Neural cell (in vitro differentiated cells): Measurements from ENCODE around the gene CCNA2.

ENCODE experiments used
- EZH2 ChIP-seq: fragments of 200-600, 300-800 bp; shearing (Covaris generic), sonication (generic); IDR thresholded peaks from 2 replicates; pipeline ENCODE4 v1.6.1; 2014; ENCODE audit warnings: antibody characterized with exemption, low read length, borderline replicate concordance, mild to moderate bottlenecking; ENCODE audit not compliant: insufficient read depth, poor library complexity, severe bottlenecking
- MXI1 ChIP-seq: fragments of 450-650 bp; conservative IDR thresholded peaks from 2 replicates; pipeline ENCODE4 v1.6.1; 2014; ENCODE audit warnings: antibody characterized with exemption, mild to moderate bottlenecking; ENCODE audit not compliant: poor library complexity, severe bottlenecking
- TAF1 ChIP-seq: IDR thresholded peaks from 2 replicates; pipeline ENCODE4 v1.6.1; 2012; ENCODE audit warnings: low read depth
- TF ChIP-seq, protein P1 (sequence below): IDR thresholded peaks from 2 replicates; pipeline ENCODE4 v1.6.1; 2012; ENCODE audit warnings: borderline replicate concordance
- TF ChIP-seq, protein P2 (sequence below): fragments of 450-650 bp; IDR thresholded peaks from 2 replicates; pipeline ENCODE4 v1.5.1; 2014; ENCODE audit warnings: antibody characterized with exemption, mild to moderate bottlenecking, moderate library complexity; ENCODE audit not compliant: poor library complexity, severe bottlenecking

DNA sequence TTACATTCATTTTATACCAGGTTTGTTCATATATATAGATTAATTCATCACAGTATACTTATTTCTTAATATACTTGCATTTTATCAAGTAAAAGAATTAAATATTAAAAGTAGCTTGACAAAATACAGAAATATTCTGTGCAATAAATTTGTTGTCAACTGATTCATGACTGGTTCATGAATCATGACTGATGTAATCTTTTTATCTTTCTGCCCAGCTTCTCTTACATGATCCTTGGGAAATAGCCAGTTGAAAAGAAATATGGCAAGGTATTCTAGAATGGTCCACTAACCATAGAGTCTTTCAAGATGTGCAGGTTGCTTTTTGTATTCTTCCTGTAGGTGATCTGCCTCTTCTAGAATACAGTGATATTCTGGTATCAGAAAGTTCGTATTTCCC lies 4.2 kb upstream of the CCNA2 start:
- TF ChIP-seq EZH2 (no peak), MXI1 (no peak), TAF1 (no peak)
- TF ChIP-seq, protein P1, sequence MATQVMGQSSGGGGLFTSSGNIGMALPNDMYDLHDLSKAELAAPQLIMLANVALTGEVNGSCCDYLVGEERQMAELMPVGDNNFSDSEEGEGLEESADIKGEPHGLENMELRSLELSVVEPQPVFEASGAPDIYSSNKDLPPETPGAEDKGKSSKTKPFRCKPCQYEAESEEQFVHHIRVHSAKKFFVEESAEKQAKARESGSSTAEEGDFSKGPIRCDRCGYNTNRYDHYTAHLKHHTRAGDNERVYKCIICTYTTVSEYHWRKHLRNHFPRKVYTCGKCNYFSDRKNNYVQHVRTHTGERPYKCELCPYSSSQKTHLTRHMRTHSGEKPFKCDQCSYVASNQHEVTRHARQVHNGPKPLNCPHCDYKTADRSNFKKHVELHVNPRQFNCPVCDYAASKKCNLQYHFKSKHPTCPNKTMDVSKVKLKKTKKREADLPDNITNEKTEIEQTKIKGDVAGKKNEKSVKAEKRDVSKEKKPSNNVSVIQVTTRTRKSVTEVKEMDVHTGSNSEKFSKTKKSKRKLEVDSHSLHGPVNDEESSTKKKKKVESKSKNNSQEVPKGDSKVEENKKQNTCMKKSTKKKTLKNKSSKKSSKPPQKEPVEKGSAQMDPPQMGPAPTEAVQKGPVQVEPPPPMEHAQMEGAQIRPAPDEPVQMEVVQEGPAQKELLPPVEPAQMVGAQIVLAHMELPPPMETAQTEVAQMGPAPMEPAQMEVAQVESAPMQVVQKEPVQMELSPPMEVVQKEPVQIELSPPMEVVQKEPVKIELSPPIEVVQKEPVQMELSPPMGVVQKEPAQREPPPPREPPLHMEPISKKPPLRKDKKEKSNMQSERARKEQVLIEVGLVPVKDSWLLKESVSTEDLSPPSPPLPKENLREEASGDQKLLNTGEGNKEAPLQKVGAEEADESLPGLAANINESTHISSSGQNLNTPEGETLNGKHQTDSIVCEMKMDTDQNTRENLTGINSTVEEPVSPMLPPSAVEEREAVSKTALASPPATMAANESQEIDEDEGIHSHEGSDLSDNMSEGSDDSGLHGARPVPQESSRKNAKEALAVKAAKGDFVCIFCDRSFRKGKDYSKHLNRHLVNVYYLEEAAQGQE: no peak
- TF ChIP-seq, protein P2, sequence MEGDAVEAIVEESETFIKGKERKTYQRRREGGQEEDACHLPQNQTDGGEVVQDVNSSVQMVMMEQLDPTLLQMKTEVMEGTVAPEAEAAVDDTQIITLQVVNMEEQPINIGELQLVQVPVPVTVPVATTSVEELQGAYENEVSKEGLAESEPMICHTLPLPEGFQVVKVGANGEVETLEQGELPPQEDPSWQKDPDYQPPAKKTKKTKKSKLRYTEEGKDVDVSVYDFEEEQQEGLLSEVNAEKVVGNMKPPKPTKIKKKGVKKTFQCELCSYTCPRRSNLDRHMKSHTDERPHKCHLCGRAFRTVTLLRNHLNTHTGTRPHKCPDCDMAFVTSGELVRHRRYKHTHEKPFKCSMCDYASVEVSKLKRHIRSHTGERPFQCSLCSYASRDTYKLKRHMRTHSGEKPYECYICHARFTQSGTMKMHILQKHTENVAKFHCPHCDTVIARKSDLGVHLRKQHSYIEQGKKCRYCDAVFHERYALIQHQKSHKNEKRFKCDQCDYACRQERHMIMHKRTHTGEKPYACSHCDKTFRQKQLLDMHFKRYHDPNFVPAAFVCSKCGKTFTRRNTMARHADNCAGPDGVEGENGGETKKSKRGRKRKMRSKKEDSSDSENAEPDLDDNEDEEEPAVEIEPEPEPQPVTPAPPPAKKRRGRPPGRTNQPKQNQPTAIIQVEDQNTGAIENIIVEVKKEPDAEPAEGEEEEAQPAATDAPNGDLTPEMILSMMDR: no peak
